Left ventricle myocardium superior (tissue), 1 donor: ENCODE results near the gene NPFFR2. TPM values are rescaled to one million over a fixed set of nuclear protein-coding genes. Genes with fewer than 3 reads are reported as not detected.
"Not testable (repeated sequence)": the region's sequence is repeated elsewhere in the genome, so short reads cannot be mapped to it uniquely, and the experiment has no call there.

Experiments
- ATAC-seq: fragments of 200-7000 bp; cut with Tn5 transposase; one replicate; pipeline ENCODE4 v1.9.1; 2020; ENCODE audit warnings: mild to moderate bottlenecking, moderate library complexity
- DNase-seq: peaks from one replicate; pipeline ENCODE4 v3.0.0-alpha.2; 2020
- intact Hi-C: fragments of 100-400 bp; cut with micrococcal nuclease; formaldehyde crosslinking; loops from one replicate; pipeline ENCODE4 v1.11.0; 2022
- total RNA-seq: library from RNA; stranded (reverse); fragmentation: NEBNext Ultra II Directional; extraction: Animal tissue kit (Norgen Biotek cat#: 25700); gene quantifications from one replicate; pipeline ENCODE4 v1.2.1, GENCODE V29; 2021
- donor health status: DM: no; HTN: yes; CAD: no; lungs with severe emphysema.

NPFFR2 gene
- total RNA-seq, 1 donor from 2014 or later: not detected

GRCh38 chr4:72109959-72110497 lies 78.2 kb downstream of the NPFFR2 start:
- no peak for ATAC-seq
- intact Hi-C loops: no loop called here
- no peak for DNase-seq

DNA sequence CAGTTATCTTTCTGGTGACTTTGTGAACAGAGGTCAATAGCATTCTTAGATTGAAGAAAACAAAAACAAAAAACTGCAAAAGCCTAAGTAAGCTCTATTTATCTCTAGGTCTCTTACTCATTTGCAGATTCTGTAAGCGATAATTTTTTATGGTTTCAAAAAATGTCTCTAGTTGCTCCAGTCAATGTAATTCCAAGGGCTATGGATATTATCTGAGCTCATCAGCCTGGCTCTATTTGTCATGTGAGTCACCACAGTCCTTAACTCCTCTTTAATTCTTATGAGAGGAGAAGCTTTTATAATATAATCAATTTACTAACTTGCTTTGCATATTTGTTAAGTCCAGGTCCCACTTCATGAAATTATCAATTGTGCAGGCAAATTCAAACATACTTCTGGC lies 79.1 kb downstream of the NPFFR2 start:
- DNase-seq (no peak), ATAC-seq (no peak)
- intact Hi-C loops: no loop called here

GRCh38 chr4:72111863-72112262 lies 80.1 kb downstream of the NPFFR2 start:
- intact Hi-C loops: no loop called here

DNA sequence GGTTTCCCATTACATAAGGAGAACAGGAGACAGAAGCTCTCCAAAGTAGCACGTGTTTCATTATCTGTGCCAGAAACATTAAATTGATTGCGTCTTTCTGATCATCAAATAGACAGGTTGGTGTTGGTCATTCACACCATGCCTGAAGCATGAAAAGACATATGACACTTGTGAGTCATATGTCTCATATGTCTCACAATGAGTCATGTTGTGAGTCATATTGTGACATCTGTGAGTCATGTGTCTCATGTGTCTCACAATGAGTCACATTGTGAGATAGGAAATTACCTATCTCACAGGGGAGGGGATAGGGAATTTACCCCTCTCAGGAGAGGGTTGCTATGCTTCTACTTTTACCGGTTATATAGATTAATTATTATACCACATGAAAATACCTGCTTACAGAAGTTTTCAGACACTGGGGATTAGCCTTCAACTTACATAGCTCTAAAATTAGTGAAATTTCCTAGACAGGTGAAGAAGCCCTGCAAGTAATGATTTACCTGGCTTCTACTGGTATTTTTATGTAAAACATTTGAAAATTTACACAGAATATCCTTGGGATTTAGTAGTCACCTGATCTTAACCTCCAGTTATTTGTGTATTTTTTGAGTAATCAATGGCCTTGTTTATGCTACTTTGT lies 80.8 kb downstream of the NPFFR2 start:
- intact Hi-C loops: no loop called here

More at GRCh38 chr4:72111863-72112262, 80.1 kb downstream of the NPFFR2 start:
- DNase-seq: no peak
- ATAC-seq: no peak

GRCh38 chr4:72118017-72118416 lies 86.2 kb downstream of the NPFFR2 start:
- intact Hi-C loops: no loop called here
- DNase-seq (no peak), ATAC-seq (no peak)

More for the DNA sequence above, 80.8 kb downstream of the NPFFR2 start:
- no peak for DNase-seq
- ATAC-seq: no peak

- DNase-seq: no peak
- no peak for ATAC-seq
- intact Hi-C loops: no loop called here
These were observed 88.1 kb downstream of the NPFFR2 start for GRCh38 chr4:72119946-72120345.

GRCh38 chr4:72128741-72129140 lies 96.9 kb downstream of the NPFFR2 start:
- intact Hi-C loops: no loop called here
- no peak for ATAC-seq
- no peak for DNase-seq

DNA sequence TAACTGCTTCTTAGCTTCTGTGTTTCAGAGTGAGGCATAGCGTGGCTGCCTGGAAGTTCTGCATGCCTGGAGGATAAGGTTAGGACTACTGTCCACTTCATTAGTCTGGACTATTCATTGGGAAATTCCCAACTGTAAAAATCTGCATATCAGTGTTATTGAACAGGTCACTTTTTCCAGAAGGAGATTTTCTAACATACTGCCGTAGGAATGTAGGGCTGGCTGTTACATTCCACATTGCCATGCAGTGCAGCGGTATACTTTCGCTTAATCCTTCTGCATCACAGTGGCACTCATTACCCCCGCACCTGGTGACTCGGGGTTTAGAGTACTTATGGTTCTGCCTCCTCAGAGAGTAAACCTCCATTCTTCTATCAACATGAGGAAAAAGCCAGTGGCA lies 104.6 kb downstream of the NPFFR2 start:
- DNase-seq (no peak), ATAC-seq (no peak)
- intact Hi-C loops: no loop called here

- ATAC-seq, intact Hi-C loops, DNase-seq: not testable (repeated sequence)
These were observed 108.2 kb downstream of the NPFFR2 start for GRCh38 chr4:72139997-72140396.

- intact Hi-C loops: no loop called here
- DNase-seq: no peak
- no peak for ATAC-seq
These were observed 112.4 kb downstream of the NPFFR2 start for GRCh38 chr4:72144241-72144640.

- ATAC-seq: no peak
- DNase-seq: no peak
- intact Hi-C loops: no loop called here
These were observed 120.9 kb downstream of the NPFFR2 start for GRCh38 chr4:72152731-72153130.

- intact Hi-C loops, ATAC-seq, DNase-seq: not testable (repeated sequence)
These were observed 121.8 kb downstream of the NPFFR2 start for GRCh38 chr4:72153634-72154033.

GRCh38 chr4:72169285-72169684 lies 137.5 kb downstream of the NPFFR2 start:
- ATAC-seq, DNase-seq, intact Hi-C loops: not testable (repeated sequence)

- no peak for ATAC-seq
- intact Hi-C loops: no loop called here
- no peak for DNase-seq
These were observed 138.1 kb downstream of the NPFFR2 start for GRCh38 chr4:72169861-72170260.

- intact Hi-C loops: no loop called here
- no peak for ATAC-seq
- no peak for DNase-seq
These were observed 140.0 kb downstream of the NPFFR2 start for GRCh38 chr4:72171761-72172160.

DNA sequence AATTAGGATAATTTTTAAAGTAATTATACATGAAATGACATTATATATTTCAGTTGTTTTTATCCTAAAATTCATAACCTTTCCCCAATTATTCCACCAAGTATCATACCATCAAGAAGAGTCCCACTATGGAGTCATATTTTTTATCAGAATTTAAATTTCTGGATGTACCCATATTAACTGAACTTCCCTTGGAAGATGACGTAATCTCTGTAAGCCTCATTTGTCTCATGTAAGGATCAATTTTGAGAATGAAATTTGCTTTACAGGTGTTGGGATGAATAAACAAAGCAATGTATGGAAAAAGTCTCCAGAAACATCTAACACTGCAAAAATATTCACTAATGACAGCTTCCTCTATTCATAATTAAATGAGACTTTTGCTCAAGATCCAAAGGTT lies 147.5 kb downstream of the NPFFR2 start:
- no peak for DNase-seq
- intact Hi-C loops: no loop called here
- no peak for ATAC-seq

DNA sequence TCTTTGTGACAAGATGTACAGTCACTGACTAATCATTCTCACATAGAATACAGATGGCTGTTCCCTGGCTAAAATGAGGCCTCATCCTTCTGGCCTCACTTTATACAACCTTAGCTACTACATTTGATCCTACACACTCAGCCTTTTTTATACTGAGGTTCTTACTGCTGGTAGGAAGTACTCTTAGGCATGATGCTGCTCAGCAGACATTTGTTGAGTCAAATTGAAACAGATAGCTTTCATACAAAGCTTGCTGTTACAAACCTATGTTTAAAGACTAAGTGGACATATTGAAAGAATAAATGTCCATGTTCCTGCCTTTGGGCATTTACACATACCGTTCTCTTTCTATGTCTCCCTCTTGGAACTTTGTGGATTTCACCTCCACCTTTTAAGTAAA lies 154.9 kb downstream of the NPFFR2 start:
- intact Hi-C loops: no loop called here
- ATAC-seq (no peak), DNase-seq (no peak)

- intact Hi-C loops: no loop called here
- ATAC-seq (no peak), DNase-seq (no peak)
These were observed 162.2 kb downstream of the NPFFR2 start for GRCh38 chr4:72194046-72194445.

DNA sequence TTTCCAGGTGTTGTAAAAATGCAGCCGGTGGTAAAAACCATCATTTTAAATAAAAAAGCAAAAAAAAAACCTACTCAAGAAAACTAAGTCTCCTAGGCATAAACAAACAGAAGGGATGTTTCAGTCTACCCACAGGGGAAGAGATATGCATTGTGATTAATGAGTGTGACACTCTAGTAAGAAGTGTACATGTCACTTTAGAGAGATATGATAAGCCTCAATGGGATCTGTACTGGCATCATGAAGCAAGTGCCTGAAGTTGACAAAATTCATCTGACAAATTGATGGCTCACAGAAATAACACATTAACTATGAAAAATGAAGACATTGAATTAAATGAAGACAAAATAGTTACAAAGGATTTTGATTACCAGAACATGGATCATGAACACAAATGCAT lies 162.7 kb downstream of the NPFFR2 start:
- intact Hi-C loops: no loop called here
- no peak for ATAC-seq
- no peak for DNase-seq
